IMR-90 (cell line): ENCODE data around the gene FAF1. TPM values are rescaled to one million over a fixed set of nuclear protein-coding genes. Genes with fewer than 3 reads are reported as not detected.

Experiments used
- ATAC-seq: fragments of 200-7000 bp; cut with Tn5 transposase; 2 replicates; pipeline ENCODE4 v1.9.1; 2020; ENCODE audit warnings: low read depth, mild to moderate bottlenecking, moderate library complexity
- BruUV-seq: library from RNA; stranded (reverse); fragments of 400-500 nt; replicated peaks from 2 replicates; lab custom pipeline; 2021; lab: Mats Ljungman, UMichigan
- CTCF ChIA-PET: fragments of 300-600 bp; formaldehyde crosslinking; extraction: SDS; loops from one replicate; lab custom pipeline; 2021; ENCODE audit warnings: antibody characterized with exemption; lab: Yijun Ruan, JAX
- POLR2A ChIA-PET: fragments of 300-600 bp; sonication (Branson Sonifier 250); formaldehyde crosslinking; loops from one replicate; lab custom pipeline; 2022; ENCODE audit warnings: antibody characterized with exemption; ENCODE audit not compliant: unreplicated experiment; lab: Charles Lee
- DNase-seq: peaks from one replicate; pipeline ENCODE4 v3.0.0; 2013
- H2AFZ ChIP-seq: replicated peaks from 2 replicates; pipeline ENCODE3; 2013; ENCODE audit warnings: low read length, mild to moderate bottlenecking; ENCODE audit not compliant: poor library complexity
- H2AK5ac ChIP-seq: 2 replicates; pipeline ENCODE4 v1.6.1; 2013; ENCODE audit warnings: low read depth, low read length, inconsistent platforms
- H2AK9ac ChIP-seq: replicated peaks from 2 replicates; pipeline ENCODE3; 2013; ENCODE audit warnings: mild to moderate bottlenecking, low read depth, low read length, moderate library complexity; ENCODE audit not compliant: poor library complexity
- H2BK120ac ChIP-seq: 2 replicates; pipeline ENCODE4 v1.6.1; 2013; ENCODE audit warnings: low read depth, low read length, inconsistent platforms
- H2BK15ac ChIP-seq: 3 replicates; pipeline ENCODE4 v1.6.1; 2013; ENCODE audit warnings: low read depth, low read length, inconsistent platforms
- H2BK20ac ChIP-seq: 2 replicates; pipeline ENCODE4 v1.6.1; 2013; ENCODE audit warnings: low read depth, mild to moderate bottlenecking, inconsistent platforms, low read length, moderate library complexity
- H2BK5ac ChIP-seq: 2 replicates; pipeline ENCODE4 v1.6.1; 2013; ENCODE audit warnings: mild to moderate bottlenecking, low read depth, low read length, inconsistent platforms; ENCODE audit not compliant: poor library complexity, severe bottlenecking
- H3K14ac ChIP-seq: replicated peaks from 2 replicates; pipeline ENCODE4 v1.6.1; 2013; ENCODE audit warnings: low read depth, low read length, inconsistent platforms
- H3K18ac ChIP-seq: 2 replicates; pipeline ENCODE4 v1.6.1; 2013; ENCODE audit warnings: low read depth, low read length, control low read depth
- H3K23ac ChIP-seq: 2 replicates; pipeline ENCODE4 v1.6.1; 2013; ENCODE audit warnings: low read depth, low read length, inconsistent platforms
- H3K27ac ChIP-seq: 2 replicates; pipeline ENCODE4 v1.5.1; 2013; ENCODE audit warnings: mild to moderate bottlenecking, control low read depth, low read length; ENCODE audit not compliant: insufficient read depth
- H3K27me3 ChIP-seq: 2 replicates; pipeline ENCODE4 v1.6.1; 2013; ENCODE audit warnings: low read length; ENCODE audit not compliant: control insufficient read depth, insufficient read depth
- H3K36me3 ChIP-seq: 2 replicates; pipeline ENCODE4 v1.6.1; 2013; ENCODE audit warnings: low read length, mixed read lengths; ENCODE audit not compliant: control insufficient read depth, insufficient read depth
- H3K4ac ChIP-seq: 2 replicates; pipeline ENCODE4 v1.6.1; 2013; ENCODE audit warnings: low read depth, low read length, inconsistent platforms
- H3K4me1 ChIP-seq: 2 replicates; pipeline ENCODE4 v1.6.1; 2013; ENCODE audit warnings: low read length, mixed read lengths; ENCODE audit not compliant: control insufficient read depth, insufficient read depth
- H3K4me2 ChIP-seq: 2 replicates; pipeline ENCODE4 v1.6.1; 2013; ENCODE audit warnings: low read depth, mild to moderate bottlenecking, control low read depth, low read length, moderate library complexity
- H3K4me3 ChIP-seq: 2 replicates; pipeline ENCODE4 v1.5.1; 2013; ENCODE audit warnings: low read depth, mild to moderate bottlenecking, control low read depth, low read length, moderate library complexity; ENCODE audit not compliant: insufficient read depth
- H3K56ac ChIP-seq: 2 replicates; pipeline ENCODE4 v1.6.1; 2013; ENCODE audit warnings: low read length, inconsistent platforms; ENCODE audit not compliant: insufficient read depth; ENCODE audit errors: extremely low read depth
- H3K79me1 ChIP-seq, 2 experiments: 2 replicates each; pipeline ENCODE4 v1.6.1; 2013; ENCODE audit warnings: low read length in 2 of 2, inconsistent platforms in 1 of 2, low read depth in 1 of 2
- H3K9ac ChIP-seq: 2 replicates; pipeline ENCODE4 v1.6.1; 2013; ENCODE audit warnings: low read depth, low read length, control low read depth
- H3K9me1 ChIP-seq: 2 replicates; pipeline ENCODE4 v1.6.1; 2013; ENCODE audit warnings: low read length, inconsistent platforms; ENCODE audit not compliant: insufficient read depth
- H3K9me3 ChIP-seq: 2 replicates; pipeline ENCODE4 v1.6.1; 2013; ENCODE audit warnings: low read length; ENCODE audit not compliant: control insufficient read depth, insufficient read depth
- H4K20me1 ChIP-seq: 2 replicates; pipeline ENCODE4 v1.6.1; 2013; ENCODE audit warnings: low read length, inconsistent platforms; ENCODE audit not compliant: insufficient read depth
- H4K5ac ChIP-seq: 2 replicates; pipeline ENCODE4 v1.6.1; 2013; ENCODE audit warnings: mild to moderate bottlenecking, low read depth, low read length, control low read depth
- H4K8ac ChIP-seq, 2 experiments: 2 replicates each; pipeline ENCODE4 v1.6.1; 2013; ENCODE audit warnings: low read depth in 2 of 2, low read length in 2 of 2, control low read depth in 1 of 2, inconsistent platforms in 1 of 2
- H4K91ac ChIP-seq: 2 replicates; pipeline ENCODE4 v1.6.1; 2013; ENCODE audit warnings: low read depth, low read length, inconsistent platforms; ENCODE audit not compliant: insufficient read depth
- CEBPB ChIP-seq: IDR thresholded peaks from 2 replicates; pipeline ENCODE4 v1.6.1; 2012; ENCODE audit warnings: low read depth, low read length, improper control_type of control experiment
- FOS ChIP-seq: fragments of 150-350 bp; IDR thresholded peaks from 2 replicates; pipeline ENCODE4 v1.6.1; 2016; ENCODE audit warnings: low read depth, low read length
- MAFK ChIP-seq: IDR thresholded peaks from 2 replicates; pipeline ENCODE4 v1.6.1; 2012; ENCODE audit warnings: low read depth, low read length, improper control_type of control experiment
- MAZ ChIP-seq: IDR thresholded peaks from 2 replicates; pipeline ENCODE4 v1.6.1; 2012; ENCODE audit warnings: low read depth, mild to moderate bottlenecking, low read length, improper control_type of control experiment, moderate library complexity, borderline replicate concordance
- MXI1 ChIP-seq: IDR thresholded peaks from 2 replicates; pipeline ENCODE4 v1.6.1; 2012; ENCODE audit warnings: low read depth, mild to moderate bottlenecking, low read length, moderate library complexity, borderline replicate concordance
- NFE2L2 ChIP-seq: fragments of 150-350 bp; IDR thresholded peaks from 2 replicates; pipeline ENCODE4 v1.6.1; 2016; ENCODE audit warnings: low read depth, mild to moderate bottlenecking, low read length
- RCOR1 ChIP-seq: IDR thresholded peaks from 2 replicates; pipeline ENCODE4 v1.6.1; 2012; ENCODE audit warnings: mild to moderate bottlenecking, low read length, improper control_type of control experiment; ENCODE audit not compliant: insufficient replicate concordance
- RFX5 ChIP-seq: IDR thresholded peaks from 2 replicates; pipeline ENCODE4 v1.8.0; 2012; ENCODE audit warnings: low read depth, mild to moderate bottlenecking, low read length, moderate library complexity
- WGBS, 2 experiments: methylation state at CpG; one replicate each; pipeline versions ENCODE4 v1.1.5 to v1.1.7; 2013; ENCODE audit warnings: missing lambda C conversion rate in 2 of 2; ENCODE audit not compliant: insufficient read length in 1 of 2; ENCODE audit errors: extremely low coverage in 2 of 2; 5-methylcytosine and 5-hydroxymethylcytosine counted together
- dilution Hi-C: fragments of 300-500 bp; cut with HindIII; formaldehyde crosslinking; loops from one replicate; pipeline ENCODE4 v1.14.3; 2018; ENCODE audit warnings: low sequenced_read_pairs; ENCODE audit not compliant: unreplicated experiment
- in situ Hi-C: fragments of 300-500 bp; cut with MboI; formaldehyde crosslinking; loops from 3 replicates; pipeline ENCODE4 v1.14.3; 2019; ENCODE audit warnings: low sequenced_read_pairs, inconsistent platforms, mixed read lengths
- intact Hi-C: fragments of 100-400 bp; cut with micrococcal nuclease; formaldehyde crosslinking; loops from 2 replicates; pipeline ENCODE4 v1.10.0; 2022
- polyA plus RNA-seq, 3 experiments: library from polyadenylated mRNA; depleted of rRNA; stranded (reverse); fragments of >200 nt; gene quantifications; 2 replicates each; pipeline ENCODE4 v1.2.3, GENCODE V29; 2012; ENCODE audit warnings: low replicate concordance in 1 of 3
- total RNA-seq: library from RNA; depleted of rRNA; stranded (reverse); fragments of >200 nt; gene quantifications from 2 replicates; pipeline ENCODE4 v1.2.3, GENCODE V29; 2012
- TF ChIP-seq, protein P1 (sequence below): fragments of 150-350 bp; IDR thresholded peaks from 2 replicates; pipeline ENCODE4 v1.6.1; 2017; ENCODE audit warnings: mild to moderate bottlenecking, antibody characterized with exemption, low read length, low read depth
- TF ChIP-seq, protein P2 (sequence below): fragments of 150-350 bp; IDR thresholded peaks from 2 replicates; pipeline ENCODE4 v1.6.1; 2016; ENCODE audit warnings: low read depth, mild to moderate bottlenecking, low read length, moderate library complexity, borderline replicate concordance

FAF1 gene
- total and polyA plus RNA-seq, 2 of the 4 experiments (the other 2 are of a cell fraction) = 18.8 to 72.9 TPM

DNA sequence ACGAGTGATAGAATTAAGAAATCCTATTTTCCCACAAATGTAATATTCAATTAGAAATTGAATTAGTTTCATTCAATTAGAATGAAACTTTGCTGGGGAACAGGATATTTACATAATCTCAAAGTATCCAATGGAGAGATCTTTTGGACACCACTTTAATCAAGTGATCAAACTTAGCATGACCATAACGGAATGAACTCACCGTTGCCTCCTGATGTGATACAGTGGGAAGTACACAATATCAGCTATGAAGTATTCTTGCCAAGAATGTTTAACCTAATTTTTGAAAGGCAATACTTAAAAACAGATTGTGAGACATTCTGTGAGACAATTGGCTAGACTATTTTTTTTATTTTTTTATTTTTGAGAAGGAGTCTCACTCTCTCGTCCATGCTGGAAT, 26.6 kb upstream of the FAF1 start:
- Histone ChIP-seq H4K20me1 (no peaks in the 10 kb centered on the region), H3K79me1 (peaks cover 2 to 11% of the 10 kb centered on the region in 2 experiments; a peak in 1 of 4 replicates), H3K18ac (no peak overlapping the region), H3K14ac (no peak overlapping the region), H3K4me2 (no peak overlapping the region), H4K8ac (no peak overlapping the region), H3K36me3 (no peaks in the 10 kb centered on the region), H3K27ac (no peak overlapping the region), H4K5ac (no peak overlapping the region), H3K9me3 (no peaks in the 10 kb centered on the region), H2BK15ac (no peak overlapping the region), H3K27me3 (no peaks in the 10 kb centered on the region), H2AK9ac (no peak overlapping the region), H4K91ac (no peak overlapping the region), H2BK20ac (no peak overlapping the region), H3K9me1 (no peaks in the 10 kb centered on the region), H2AFZ (no peak overlapping the region), H2BK120ac (no peak overlapping the region), H3K4me1 (no peaks in the 10 kb centered on the region), H3K9ac (no peak overlapping the region), H2BK5ac (no peak overlapping the region), H3K23ac (no peak overlapping the region), H3K56ac (no peak overlapping the region), H3K4me3 (no peak overlapping the region), H3K4ac (no peak overlapping the region), H2AK5ac (no peak overlapping the region)
- DNase-seq (no peak), ATAC-seq (no peak)
- intact Hi-C loops (no loop called here), dilution Hi-C loops (no loop called here), in situ Hi-C loops (no loop called here)
- WGBS, 2 experiments = no CpG with 5 or more reads among the region's 4 CpGs
- TF ChIP-seq MAFK = no peak
- TF ChIP-seq FOS = no peak
- TF ChIP-seq, protein P1, sequence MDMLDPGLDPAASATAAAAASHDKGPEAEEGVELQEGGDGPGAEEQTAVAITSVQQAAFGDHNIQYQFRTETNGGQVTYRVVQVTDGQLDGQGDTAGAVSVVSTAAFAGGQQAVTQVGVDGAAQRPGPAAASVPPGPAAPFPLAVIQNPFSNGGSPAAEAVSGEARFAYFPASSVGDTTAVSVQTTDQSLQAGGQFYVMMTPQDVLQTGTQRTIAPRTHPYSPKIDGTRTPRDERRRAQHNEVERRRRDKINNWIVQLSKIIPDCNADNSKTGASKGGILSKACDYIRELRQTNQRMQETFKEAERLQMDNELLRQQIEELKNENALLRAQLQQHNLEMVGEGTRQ = no peak
- TF ChIP-seq MAZ = no peak
- TF ChIP-seq MXI1 = no peak
- no peak for TF ChIP-seq CEBPB
- no peak for TF ChIP-seq RCOR1
- TF ChIP-seq, protein P2, sequence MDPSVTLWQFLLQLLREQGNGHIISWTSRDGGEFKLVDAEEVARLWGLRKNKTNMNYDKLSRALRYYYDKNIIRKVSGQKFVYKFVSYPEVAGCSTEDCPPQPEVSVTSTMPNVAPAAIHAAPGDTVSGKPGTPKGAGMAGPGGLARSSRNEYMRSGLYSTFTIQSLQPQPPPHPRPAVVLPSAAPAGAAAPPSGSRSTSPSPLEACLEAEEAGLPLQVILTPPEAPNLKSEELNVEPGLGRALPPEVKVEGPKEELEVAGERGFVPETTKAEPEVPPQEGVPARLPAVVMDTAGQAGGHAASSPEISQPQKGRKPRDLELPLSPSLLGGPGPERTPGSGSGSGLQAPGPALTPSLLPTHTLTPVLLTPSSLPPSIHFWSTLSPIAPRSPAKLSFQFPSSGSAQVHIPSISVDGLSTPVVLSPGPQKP = no peak
- TF ChIP-seq NFE2L2 = no peak
- no peak for TF ChIP-seq RFX5
- CTCF ChIA-PET = interaction anchor here (1.0 kb wide), 1 partner anchor 58 kb away, joined by 3 read pairs; no protein-coding TSS in a partner anchor
- POLR2A ChIA-PET = no interaction called here
- no TSS peak for BruUV-seq
